ENCODE measurements around the gene DMC1.

DNA sequence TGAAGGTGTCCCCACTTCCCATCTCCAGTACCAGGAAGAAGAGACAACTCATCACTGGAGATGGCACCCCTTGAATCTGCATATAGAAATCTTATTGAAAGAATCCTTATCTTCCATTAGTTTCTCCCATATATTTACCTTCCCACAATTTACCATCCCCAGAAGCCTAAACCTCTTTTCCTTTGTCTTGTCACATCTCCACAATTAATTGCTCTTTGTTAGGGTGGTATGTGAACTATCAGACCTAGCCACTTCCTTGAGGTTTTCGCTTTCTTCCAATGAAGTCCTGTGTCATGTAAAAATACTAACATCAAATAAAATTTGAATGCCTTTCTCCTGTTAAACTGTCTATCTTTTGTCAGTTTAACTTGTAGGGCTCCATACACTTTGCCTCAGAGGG, 48.3 kb upstream of the DMC1 start:
- no peak for TF ChIP-seq POLR2A (IDR thresholded peaks at IDR 0.05)
- TF ChIP-seq, protein P1, sequence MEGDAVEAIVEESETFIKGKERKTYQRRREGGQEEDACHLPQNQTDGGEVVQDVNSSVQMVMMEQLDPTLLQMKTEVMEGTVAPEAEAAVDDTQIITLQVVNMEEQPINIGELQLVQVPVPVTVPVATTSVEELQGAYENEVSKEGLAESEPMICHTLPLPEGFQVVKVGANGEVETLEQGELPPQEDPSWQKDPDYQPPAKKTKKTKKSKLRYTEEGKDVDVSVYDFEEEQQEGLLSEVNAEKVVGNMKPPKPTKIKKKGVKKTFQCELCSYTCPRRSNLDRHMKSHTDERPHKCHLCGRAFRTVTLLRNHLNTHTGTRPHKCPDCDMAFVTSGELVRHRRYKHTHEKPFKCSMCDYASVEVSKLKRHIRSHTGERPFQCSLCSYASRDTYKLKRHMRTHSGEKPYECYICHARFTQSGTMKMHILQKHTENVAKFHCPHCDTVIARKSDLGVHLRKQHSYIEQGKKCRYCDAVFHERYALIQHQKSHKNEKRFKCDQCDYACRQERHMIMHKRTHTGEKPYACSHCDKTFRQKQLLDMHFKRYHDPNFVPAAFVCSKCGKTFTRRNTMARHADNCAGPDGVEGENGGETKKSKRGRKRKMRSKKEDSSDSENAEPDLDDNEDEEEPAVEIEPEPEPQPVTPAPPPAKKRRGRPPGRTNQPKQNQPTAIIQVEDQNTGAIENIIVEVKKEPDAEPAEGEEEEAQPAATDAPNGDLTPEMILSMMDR (IDR thresholded peaks at IDR 0.05), result no peak
